Adrenal gland (tissue), 5 donors: ENCODE measurements around the gene MIEN1.

Experiments
- CTCF ChIP-seq, 6 experiments: fragments of 450-650 bp in 4 of 6; fragments of 200-600 bp in 2 of 6; sonication (generic) in 1 of 6; IDR thresholded peaks; 1 replicate in 5 of 6; 2 replicates in 1 of 6; pipeline versions ENCODE4 v1.5.1 to v1.8.0; 2016 to 2021; ENCODE audit warnings: antibody characterized with exemption in 6 of 6, mild to moderate bottlenecking in 2 of 6, moderate library complexity in 1 of 6
- POLR2A ChIP-seq, 2 donors: fragments of 450-650 bp; IDR thresholded peaks; one replicate each; pipeline ENCODE4 v1.6.1; 2017; ENCODE audit warnings: antibody characterized with exemption in 2 of 2, mild to moderate bottlenecking in 2 of 2, moderate library complexity in 1 of 2
- donor health status: DM: no; HTN: no; CAD: no.

- TF ChIP-seq POLR2A (IDR thresholded peaks at IDR 0.05) (no peak), CTCF (IDR thresholded peaks at IDR 0.05) (no peak)
These were observed 30.5 kb downstream of the MIEN1 start, which contains the start of gene ERBB2 for GRCh38 chr17:39699818-39700147.
